GM19452 (cell line): ENCODE data around the gene ETV5.

Experiments used
- ATAC-seq: cut with Tn5 transposase; IDR thresholded peaks from one replicate; pipeline ENCODE4 v1.9.1; 2021; ENCODE audit not compliant: unreplicated experiment

The ETV5 gene

DNA sequence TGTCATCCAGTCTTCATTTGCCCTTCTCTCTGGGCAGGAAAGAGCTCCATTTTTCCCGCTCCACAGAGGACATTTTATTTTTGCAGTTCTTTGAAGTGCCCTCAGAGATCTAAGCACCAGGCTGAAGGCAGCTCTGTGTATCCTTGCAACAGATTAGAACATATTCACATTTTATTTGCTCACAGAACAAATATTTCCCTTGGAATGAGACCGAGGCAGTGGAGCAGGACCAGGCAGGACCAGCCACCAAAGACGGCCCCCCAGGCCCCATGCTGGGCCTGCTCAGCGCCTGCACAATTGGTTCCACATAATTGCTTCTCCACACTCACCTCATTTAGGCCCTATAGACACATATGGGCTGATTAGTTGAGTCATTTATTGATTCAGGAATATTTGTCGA lies 15.7 kb upstream of the ETV5 start:
- no peak for ATAC-seq

DNA sequence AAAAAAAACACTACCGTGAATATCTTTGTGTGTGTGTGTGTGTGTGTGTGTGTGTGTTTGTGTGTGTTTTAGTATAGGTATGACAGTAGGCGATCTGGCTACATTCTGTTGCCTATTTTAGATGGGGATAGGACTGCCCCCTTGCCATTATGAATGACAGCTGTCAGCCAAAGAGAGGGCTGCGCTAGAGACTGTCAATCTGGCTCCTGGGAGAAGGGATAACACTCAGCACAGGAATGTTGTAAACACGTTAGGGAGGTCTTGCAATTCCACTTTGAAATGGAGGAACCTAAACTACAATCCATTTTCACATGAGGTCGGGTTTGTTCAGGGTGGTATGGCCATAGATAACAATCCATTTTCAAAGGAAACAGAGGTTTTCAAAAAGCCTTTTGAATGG lies 14.1 kb upstream of the ETV5 start:
- no peak for ATAC-seq

DNA sequence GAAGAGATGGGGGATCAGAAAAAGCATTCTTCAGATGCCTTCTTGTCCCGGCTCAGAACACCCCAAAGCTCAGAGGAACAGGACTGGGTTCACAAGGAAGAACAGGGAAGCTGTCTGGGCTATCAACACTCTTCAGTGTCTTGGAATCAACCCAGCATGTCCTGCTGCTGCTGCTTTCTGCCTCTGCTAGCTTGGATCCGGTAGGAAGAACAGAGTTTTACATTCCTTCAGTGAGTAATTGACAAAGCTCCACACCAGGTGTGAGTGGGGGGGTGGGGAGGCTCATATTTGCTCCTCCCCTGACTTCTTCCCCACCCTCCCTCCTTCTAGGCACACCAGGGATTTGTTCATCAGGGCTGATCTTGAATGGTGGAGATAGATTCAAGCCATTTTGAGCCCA lies 13.1 kb upstream of the ETV5 start:
- ATAC-seq = no peak

DNA sequence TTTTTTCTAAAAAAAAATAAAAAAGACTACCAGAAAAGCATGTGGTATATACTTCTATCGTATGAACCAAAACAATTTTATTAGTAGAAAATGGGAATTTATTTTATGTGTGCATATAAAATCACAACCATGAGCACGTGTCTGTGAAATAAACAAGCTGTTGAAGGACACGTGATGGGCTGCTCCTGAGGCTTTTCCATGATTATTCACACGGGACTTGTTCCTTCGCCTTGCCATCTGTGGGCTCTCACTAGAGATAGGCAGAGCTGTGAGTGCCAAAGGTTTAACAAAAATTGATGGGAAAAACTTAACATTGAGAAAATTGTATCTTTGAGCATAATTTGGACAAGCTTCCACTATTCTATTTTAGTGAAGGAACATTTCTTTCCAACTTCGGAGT lies 12.4 kb upstream of the ETV5 start:
- no peak for ATAC-seq

DNA sequence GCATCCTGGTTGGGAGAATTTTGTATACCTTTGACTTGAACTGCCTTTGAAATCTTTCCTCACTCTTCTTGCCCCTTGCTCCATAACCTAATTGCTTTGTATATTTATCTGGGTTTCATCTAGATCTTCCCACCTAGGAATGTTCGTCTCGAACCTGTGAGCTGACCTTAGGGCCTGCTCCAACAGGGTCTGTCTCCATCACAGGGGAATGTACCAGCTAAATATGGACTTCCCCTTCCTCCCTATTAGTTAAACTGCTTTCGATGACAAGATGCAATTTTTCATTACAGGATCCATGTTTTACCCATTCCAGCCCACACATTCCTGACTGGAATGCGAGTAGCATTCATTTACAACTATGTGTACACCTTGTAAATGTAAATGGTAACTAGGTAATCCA lies 10.6 kb upstream of the ETV5 start:
- no peak for ATAC-seq

DNA sequence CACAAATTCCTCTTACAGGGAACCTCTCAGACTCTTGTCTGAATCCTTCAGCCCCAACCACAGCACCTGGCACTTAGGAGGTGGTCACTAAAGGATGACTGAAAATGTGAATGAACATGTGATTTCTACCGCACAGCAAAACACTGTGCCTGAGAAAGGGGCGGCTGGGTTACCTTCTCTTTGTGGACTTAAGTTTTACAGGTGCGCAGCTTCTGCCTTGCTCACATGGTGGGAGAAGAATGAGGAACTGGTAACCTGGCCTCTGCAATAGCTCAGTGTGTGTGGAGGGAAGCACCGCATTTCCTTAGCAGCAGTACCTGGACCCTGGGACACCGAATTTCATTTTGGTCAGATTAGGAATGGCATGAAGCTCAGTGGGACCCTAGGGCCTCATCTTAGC lies 9.8 kb upstream of the ETV5 start:
- ATAC-seq = no peak

DNA sequence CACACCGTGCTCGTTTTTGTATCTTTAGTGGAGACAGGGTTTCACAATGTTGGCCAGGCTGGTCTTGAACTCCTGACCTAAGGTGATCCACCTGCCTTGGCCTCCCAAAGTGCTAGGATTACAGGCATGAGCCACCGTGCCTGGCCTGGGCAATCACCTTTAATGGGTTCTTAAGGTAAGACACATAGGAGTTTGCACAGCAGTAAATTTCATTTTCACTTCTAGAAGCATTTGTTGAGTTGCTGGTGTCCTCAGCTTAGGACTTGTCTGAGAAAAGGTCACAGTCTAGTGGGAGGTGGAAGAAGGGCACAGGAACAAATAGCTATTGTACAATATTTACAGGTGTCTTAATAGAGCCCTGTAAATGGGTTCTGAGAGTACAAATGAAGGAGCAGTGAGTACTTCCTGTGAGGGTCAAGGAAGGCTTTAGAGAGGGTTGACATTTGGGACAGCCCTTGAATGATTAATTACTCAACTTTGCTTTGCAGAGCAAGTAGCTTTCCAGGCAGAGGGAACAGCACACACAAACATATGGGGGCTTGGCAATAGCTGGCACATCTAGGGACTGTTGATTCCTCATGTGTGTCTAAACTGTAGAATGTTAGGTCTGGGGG lies 8.7 kb upstream of the ETV5 start:
- no peak for ATAC-seq

DNA sequence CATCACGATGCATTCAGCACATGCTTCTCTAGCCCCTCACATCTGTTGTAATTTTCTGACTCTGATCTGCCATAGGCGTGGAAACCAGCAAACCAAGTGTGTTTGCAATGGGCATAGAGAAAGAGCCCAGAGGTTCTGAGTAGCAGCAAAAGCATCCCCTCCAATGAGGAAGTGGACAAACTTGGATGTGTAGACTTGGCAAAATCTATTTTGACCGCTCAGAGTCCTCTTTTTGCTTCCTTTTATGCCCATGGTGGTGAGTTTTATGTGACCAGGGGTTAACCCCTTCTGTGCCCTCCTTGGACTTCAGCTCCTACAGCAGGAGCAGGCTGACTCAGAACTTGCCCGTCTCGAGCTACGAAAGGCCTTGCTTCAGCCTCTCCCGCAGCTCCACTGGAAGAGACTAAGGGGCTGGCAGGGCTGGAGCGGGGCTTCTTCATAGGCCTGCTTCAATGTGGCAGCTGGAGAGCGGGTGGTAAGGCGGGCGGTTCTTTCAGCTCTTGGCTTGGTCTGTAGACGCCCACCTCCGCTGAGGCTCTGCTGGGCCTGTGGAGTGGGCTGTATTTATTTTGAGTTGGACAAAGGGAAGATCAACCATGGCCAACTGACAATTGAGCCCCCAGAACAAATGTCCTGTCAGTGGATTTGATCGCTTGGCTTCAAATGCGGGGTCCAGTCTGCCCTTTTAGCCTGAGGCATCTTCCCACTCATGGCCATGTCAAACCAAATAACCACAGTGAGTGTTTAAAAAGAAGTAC lies 6.5 kb upstream of the ETV5 start:
- ATAC-seq = no peak

DNA sequence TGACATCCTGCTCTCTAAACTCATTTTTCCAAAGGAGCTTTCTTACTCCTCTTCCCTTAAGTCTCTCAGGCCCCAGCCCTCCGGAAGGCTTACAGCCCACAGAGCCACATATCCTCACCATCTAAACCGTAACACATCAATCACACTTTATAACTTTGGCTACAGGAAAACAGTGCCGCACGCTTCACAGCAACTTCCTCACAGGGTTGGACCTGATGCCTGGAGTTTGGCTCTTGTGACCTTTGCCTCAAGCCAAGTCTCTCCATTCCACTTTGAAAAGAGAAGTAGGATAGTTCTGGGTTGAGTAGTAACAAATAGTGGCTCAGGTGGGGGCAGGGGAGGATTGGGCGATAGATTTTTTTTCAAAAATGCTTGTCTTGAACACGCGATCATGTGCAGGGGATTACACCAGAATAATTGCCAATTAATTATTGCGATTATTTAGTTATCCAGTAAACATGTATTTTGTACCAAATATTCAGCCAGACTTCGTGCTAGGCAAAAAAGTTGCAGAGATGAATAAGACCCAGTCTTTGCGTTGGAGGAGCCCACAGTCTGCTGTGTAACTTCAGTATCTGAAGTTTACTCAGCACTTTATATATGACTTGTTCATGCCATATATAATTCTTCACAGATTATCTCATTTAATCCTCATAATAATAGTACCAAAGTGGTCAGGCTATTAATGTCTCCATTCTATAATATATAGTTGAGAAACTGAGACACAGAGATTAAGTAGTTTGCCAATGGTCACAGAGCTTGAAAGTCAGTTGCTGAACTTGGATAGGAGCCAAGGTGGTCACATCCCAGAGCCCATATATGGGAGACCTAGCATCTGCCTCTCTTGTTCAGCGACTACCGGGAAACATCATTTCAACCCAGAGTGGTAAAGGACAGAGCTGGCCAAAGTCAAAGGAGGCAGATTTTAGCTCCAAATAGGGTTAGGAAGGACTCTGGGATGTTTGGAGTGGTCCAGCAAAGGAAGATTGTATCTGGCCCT lies 2.4 kb upstream of the ETV5 start:
- no peak for ATAC-seq

DNA sequence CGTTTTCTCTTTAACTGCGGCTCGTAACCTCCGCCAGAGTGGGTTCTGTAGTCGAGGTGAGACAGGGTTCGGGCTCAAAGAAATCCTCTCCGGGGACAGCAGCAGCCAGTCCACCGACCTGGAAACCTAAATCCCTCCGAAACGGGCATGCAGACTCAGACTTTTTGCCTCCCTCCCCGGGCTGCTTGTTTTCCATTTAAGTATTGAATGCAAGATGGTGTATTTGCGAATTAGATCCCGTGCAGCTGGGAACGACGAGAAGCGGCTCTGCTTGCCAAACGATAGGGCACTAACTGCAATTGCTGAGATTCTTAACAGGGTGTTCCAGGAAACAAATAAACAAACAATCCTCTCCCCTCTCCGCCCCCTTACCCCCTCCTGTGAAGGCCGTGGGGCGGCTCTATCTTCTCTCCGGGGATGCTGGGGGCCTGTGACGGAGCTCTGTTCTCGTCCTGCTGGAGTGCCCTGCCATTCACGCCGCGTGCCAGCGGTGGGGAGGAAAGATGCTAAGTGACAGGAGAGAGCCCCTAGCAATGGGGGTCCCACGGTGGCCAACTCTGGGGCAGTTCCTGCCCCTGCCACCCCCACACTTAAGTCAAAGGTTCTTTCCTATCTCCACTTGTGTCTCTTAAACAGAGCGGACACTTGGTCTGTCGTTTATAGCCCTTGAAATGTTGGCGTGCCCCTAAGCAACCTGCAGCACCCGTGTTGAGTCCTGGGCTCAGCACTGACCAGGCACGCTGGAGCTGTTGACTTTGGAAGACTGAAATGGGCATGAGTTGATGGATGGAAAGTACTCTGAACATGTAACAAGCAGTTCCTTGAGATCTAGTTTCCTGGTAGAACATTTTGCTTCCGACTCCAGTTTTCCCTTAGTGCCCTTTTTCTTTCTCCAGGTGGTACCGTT lies 1.3 kb upstream of the ETV5 start:
- ATAC-seq = no peak

DNA sequence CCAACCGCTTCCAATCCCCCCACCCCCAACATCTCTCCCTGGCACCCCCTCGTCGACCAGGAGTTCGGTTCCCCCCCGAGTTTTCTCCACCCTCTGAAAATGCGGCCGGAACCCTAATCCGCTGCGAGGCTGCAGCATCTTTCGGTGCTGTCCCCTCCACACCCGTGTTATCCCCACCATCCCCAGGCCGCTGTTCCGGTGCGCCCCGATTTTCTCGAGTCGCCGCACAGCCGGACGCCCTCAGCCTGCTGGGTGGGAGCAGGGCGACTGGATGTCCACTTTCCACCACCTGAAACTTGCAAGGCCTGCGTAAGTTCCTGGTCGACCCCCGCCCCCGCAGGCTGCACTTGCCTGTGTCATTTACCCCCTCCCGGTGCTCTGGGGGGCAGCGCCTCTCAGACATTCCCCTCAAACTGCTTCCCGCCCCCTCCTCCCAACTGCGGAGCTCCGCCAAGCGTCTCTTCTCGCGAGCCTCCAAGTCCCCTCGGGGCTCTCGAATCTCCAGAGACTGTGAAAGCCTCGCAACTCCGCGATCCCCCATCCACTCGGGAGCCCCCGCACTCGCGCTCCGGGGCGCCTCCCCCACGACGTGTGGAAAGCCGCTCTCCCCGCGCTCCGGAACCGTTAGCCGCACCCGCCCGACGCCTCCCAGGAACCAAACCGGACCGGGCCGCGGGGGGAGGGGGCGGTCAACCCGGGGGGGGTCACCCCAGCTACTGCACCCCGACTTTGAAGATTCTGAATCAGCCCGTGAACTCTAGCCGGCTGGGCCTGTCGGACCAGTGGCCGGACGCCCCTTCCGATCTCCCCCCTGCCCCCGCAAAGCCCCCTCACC lies 566 bp downstream of the ETV5 start:
- ATAC-seq = no peak

DNA sequence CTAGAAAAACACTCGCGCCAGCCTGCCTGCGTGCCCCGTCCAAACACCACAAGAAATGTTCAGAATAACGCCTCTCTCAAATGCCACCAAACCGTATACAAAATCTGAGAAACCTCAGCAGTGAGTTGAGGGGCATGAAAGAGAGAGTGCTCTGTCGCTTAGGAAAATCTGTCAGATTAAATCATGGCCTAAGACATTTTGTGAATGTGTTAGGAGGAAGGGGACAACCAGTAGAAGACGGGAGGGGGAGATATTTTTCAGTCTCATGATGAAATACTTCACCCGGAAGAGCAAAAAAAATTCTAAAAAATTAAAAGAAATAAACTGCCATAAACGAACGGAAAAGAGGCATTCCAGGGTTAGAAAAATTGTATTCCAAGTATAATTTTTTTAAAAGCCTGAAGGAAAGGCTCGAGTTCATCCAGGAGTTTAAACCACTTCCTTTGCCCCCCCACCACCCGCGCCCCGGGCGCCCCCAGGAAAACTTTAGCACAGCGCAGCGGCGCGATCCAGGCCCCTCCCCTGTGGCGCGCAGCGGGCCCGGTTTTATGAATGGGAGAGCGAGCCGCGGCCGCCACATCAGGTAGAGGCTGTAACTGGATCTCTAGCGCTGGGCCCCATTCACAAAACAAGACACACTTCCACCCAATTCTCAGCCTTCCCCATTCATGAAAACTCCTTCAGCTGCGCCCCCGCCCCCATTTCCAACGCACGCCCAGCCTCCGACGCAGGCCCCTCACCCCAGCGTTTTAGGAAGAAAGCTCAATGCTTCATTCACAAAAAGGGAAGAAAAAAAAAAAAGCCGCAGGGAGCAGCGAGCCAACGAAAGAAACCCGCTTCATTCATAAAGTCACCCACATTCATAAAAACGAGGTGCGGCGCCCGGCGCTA lies 1.4 kb downstream of the ETV5 start:
- no peak for ATAC-seq

DNA sequence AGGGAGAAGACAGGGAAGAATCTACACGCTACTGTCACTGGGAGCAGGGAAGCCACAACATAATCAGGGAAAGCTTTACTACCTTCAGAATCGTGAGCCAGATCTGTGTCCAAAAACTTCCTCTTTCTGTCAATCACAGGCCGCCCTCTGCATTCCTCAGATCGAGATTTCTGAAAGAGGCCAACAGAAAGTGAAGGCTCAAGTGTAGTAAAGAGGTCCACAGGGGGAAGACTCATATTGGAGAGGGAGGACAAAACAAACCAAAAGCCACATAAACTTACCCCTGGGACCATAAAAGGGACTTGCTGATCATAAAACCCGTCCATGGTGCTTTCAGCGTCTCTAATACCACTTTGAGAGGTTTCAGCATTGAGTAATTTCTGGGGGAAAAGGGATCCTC lies 3.3 kb downstream of the ETV5 start:
- ATAC-seq = no peak

DNA sequence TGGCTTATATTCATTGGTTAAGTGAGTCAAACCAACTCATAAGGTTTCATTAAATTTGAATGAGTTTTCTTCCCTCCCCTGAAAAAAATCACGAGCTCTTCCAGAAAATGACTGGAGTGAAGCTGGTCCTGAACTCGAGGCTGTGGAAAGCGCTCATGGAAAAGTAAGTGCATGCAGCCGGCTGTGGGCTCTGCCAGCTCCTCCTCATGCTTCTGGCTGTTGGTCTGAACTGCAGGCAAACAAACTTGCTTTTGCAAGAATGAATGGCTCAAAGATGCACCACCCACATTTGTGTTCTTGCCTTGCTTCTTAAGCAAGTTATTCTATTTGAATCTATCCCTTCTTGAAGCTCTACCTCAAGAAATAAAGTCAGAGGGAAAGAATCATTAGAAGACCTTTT lies 6.2 kb downstream of the ETV5 start:
- no peak for ATAC-seq

DNA sequence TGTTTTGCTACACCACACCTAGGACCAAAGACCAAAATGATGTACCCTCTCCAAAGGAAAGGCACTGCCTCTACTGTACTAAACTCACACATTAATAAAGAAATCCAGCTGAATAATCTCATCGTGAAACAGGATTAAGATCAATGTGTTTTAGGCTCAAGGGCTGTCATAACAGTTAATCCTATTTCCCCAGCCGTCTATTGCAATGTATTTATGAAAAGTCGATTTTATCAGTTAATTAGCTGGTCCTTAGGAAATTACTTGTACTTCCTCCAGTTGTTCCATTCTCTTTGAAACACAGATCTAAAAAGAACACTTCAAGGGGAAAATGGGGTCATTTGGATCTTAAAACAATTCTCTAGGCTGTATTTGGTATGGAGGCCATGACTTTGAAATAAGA lies 8.5 kb downstream of the ETV5 start:
- no peak for ATAC-seq

DNA sequence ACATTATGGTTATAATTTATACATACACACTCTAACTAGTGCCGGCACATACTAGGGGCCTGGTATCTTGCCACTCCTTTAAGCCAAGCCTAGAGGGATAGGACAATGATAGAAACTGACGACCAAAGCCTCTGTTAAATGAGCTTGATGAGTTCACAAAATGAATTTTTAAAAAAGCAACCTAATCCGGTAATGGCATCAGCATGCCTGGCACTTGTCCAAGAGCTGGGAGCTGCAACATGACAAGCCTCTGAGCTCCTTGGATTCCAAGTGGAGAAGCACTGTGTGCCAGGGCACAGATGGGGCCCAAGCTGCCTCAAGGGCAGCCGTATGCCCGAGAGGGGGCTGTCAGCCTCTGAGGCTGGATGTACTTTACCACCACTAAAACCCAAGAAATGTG lies 9.7 kb downstream of the ETV5 start:
- no peak for ATAC-seq

DNA sequence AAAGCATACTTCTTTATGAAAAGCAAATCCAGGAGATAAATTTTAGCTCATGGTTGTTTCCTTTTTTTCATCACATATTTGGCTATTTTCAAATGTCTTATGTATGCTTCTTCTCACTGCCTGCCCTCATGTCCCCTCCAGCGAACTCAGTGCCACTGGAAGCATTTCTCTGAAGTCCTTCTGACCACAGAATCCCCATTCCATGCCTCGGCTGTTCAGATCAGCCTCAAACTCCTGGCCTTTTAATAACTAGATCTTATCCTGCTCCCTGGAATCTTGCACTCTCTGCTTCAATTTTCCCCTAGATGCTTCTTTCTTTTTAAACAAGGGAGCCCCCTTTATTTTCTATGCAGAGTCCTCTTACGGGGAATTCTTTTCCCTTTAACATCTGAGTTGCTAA lies 10.1 kb downstream of the ETV5 start:
- no peak for ATAC-seq

DNA sequence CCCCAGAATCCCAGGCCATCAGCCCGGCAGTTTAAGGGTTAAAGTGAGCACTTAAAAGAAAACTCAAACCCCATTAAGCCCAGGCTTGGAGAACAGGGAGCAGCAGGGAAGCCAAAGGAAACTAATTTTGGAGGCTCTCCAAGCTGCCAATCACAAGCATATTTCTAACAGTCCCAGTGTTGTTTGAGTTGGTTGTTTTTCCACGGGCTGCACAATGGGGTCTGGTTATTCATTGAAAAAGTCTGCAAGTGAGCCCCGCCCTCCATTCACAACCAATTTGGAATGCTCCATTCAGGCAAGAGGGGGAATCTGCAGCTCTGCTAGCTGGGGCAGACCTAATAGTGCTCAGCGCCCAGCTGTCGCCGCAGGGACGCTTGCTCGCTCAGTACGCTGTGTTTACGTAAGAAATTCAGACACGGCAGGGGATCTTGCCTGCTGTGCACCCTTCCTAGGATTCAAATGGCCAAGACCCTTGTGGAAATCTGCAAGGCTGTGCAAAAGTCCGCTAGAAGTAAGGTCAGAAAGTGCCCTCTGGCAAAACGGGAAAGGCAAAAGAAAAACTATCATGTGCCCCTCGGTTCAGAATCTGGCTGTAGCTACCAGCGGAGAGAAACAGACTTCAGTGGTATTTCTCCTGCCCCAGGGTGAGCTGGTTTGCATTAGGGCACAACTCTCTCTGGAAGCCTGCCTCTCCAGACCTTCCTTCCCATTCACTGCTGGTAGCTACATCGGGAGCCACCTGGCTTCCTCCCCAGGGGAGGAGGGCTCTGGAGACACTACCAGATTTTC lies 11.0 kb downstream of the ETV5 start:
- no peak for ATAC-seq
